Gastrocnemius medialis (tissue), 4 donors: ENCODE results near the gene CD58.

Experiments
- CTCF ChIP-seq, 5 experiments: fragments of 450-650 bp in 3 of 5; fragments of 200-600 bp in 2 of 5; sonication (generic) in 2 of 5; IDR thresholded peaks in 4 of 5; conservative IDR thresholded peaks in 1 of 5; 1 replicate in 4 of 5; 2 replicates in 1 of 5; pipeline ENCODE4 v1.5.1; 2016 to 2019; ENCODE audit warnings: antibody characterized with exemption in 5 of 5, mild to moderate bottlenecking in 3 of 5, moderate library complexity in 3 of 5
- POLR2A ChIP-seq, 2 donors: fragments of 450-650 bp; IDR thresholded peaks; one replicate each; pipeline ENCODE4 v1.6.1; 2017; ENCODE audit warnings: antibody characterized with exemption in 2 of 2, mild to moderate bottlenecking in 2 of 2, moderate library complexity in 2 of 2

DNA sequence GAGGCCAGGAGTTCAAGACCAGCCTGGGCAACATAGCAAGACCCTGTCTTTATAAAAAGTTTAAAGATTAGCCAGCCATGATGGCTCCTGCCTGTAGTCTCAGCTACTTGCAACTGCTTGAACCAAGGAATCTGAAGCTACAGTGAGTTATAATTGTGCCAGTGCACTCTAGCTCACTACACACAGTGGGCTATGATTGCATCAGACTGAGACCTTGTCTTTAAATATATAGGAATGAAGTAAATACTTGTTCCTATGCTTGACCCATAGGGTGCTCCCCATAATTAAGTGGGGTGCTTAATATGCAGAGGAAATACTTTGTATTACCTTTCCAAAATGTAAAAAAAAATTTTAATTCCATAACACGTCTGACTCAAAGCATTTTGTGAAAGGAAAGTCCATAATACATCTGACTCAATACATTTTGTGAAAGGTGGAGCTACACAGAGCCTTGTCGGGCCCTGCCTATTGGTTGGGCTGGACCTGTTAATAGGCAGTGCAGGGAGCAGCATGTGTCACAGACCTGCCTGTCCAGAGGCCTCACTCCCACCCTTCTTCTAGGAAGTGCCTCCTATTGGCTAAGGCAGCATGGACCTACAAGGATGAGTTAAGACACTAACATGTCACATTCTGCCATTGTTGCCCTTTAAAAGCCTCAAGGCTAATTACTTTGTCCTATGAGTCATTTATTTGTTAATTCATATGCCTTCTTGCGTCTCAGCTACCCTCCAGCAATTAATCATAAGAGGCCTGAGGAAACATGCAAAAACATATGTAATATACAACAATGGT lies 33.6 kb downstream of the CD58 start:
- TF ChIP-seq CTCF (IDR thresholded peaks at IDR 0.05 in 4 of 5, conservative IDR thresholded peaks at IDR 0.05 in 1 of 5) (no peak), POLR2A (IDR thresholded peaks at IDR 0.05) (no peak)
